Lower lobe of right lung (tissue), 2 donors: ENCODE data around the gene GLTP. TPM values are rescaled to one million over a fixed set of nuclear protein-coding genes. Genes with fewer than 3 reads are reported as not detected.

Source experiments
- ATAC-seq, 2 donors: fragments of 200-7000 bp; cut with Tn5 transposase; one replicate each; pipeline ENCODE4 v1.9.1; 2020 to 2022; ENCODE audit warnings: mild to moderate bottlenecking in 2 of 2, moderate library complexity in 2 of 2
- DNase-seq: peaks from one replicate; pipeline ENCODE4 v3.0.0-alpha.2; 2020
- H3K27ac ChIP-seq: fragments of 200-600 bp; one replicate; pipeline ENCODE4 v1.8.0; 2022
- H3K27me3 ChIP-seq: fragments of 200-600 bp; one replicate; pipeline ENCODE4 v1.8.0; 2022; ENCODE audit warnings: low read depth
- H3K36me3 ChIP-seq: fragments of 200-600 bp; one replicate; pipeline ENCODE4 v1.8.0; 2022; ENCODE audit warnings: mild to moderate bottlenecking
- H3K4me1 ChIP-seq: fragments of 200-600 bp; one replicate; pipeline ENCODE4 v1.8.0; 2022
- H3K4me3 ChIP-seq: fragments of 200-600 bp; one replicate; pipeline ENCODE4 v1.8.0; 2022; ENCODE audit warnings: mild to moderate bottlenecking
- H3K9me3 ChIP-seq: fragments of 200-600 bp; one replicate; pipeline ENCODE4 v1.8.0; 2022
- intact Hi-C: fragments of 100-400 bp; cut with DNase I; formaldehyde crosslinking; loops from one replicate; pipeline ENCODE4 v1.11.0; 2022
- total RNA-seq: library from RNA; stranded (reverse); fragmentation: NEBNext Ultra II Directional; extraction: Animal tissue kit (Norgen Biotek cat#: 25700); gene quantifications from one replicate; pipeline ENCODE4 v1.2.1, GENCODE V29; 2021
- TF ChIP-seq, protein P1 (sequence below): fragments of 200-600 bp; IDR thresholded peaks from one replicate; pipeline ENCODE4 v1.8.0; 2022; ENCODE audit warnings: antibody characterized with exemption, mild to moderate bottlenecking
- donor health status: DM: no; HTN: yes; CAD: no; lungs with severe emphysema.

Gene GLTP
- total RNA-seq, 1 donor from 2014 or later: 45.3 TPM

DNA sequence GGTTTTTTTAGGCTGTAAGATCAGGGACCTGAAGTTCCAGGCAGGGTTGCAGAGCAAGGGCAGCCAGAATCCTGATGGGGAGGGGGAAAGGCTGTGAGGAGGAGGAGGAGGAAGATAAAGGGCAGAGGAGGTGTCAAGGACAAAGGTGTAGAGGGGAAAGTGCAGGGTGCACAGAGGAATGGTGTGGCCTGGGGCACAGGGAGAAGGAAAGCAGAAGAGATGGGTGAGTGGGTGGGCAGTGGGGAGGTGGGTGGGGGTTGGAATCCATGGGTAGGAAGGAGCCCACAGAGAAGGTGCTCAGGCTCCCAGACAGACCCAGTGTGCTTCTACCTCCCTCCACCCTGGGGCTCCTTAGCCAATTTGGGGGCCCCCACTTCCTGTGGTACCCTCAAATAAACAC is 58.4 kb downstream of the GLTP start:
- Histone ChIP-seq H3K27ac (no peak overlapping the region), H3K27me3 (peaks cover 4% of the 10 kb centered on the region), H3K36me3 (no peaks in the 10 kb centered on the region), H3K4me1 (no peaks in the 10 kb centered on the region), H3K4me3 (no peak overlapping the region), H3K9me3 (no peaks in the 10 kb centered on the region)
- ATAC-seq (no peak), DNase-seq (no peak)
- intact Hi-C loops: no loop called here
- TF ChIP-seq, protein P1, sequence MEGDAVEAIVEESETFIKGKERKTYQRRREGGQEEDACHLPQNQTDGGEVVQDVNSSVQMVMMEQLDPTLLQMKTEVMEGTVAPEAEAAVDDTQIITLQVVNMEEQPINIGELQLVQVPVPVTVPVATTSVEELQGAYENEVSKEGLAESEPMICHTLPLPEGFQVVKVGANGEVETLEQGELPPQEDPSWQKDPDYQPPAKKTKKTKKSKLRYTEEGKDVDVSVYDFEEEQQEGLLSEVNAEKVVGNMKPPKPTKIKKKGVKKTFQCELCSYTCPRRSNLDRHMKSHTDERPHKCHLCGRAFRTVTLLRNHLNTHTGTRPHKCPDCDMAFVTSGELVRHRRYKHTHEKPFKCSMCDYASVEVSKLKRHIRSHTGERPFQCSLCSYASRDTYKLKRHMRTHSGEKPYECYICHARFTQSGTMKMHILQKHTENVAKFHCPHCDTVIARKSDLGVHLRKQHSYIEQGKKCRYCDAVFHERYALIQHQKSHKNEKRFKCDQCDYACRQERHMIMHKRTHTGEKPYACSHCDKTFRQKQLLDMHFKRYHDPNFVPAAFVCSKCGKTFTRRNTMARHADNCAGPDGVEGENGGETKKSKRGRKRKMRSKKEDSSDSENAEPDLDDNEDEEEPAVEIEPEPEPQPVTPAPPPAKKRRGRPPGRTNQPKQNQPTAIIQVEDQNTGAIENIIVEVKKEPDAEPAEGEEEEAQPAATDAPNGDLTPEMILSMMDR: no peak

GRCh38 chr12:109820816-109821381 is 59.4 kb downstream of the GLTP start:
- intact Hi-C loops: no loop called here
- no peak for DNase-seq
- no peak overlapping the region for H3K27ac ChIP-seq
- peaks cover 4% of the 10 kb centered on the region for H3K27me3 ChIP-seq
- no peak overlapping the region for H3K4me3 ChIP-seq
- no peak for ATAC-seq
- no peaks in the 10 kb centered on the region for H3K36me3 ChIP-seq
- H3K4me1 ChIP-seq: no peaks in the 10 kb centered on the region
- TF ChIP-seq, protein P1: no peak
- no peaks in the 10 kb centered on the region for H3K9me3 ChIP-seq

- H3K27ac ChIP-seq: no peak overlapping the region
- DNase-seq (no peak), ATAC-seq (peak in 1 of 2 donors; percentile 61)
- intact Hi-C loops: no loop called here
- peaks cover 6% of the 10 kb centered on the region for H3K27me3 ChIP-seq
- H3K4me1 ChIP-seq: no peaks in the 10 kb centered on the region
- no peaks in the 10 kb centered on the region for H3K36me3 ChIP-seq
- H3K4me3 ChIP-seq: no peak overlapping the region
- H3K9me3 ChIP-seq: no peaks in the 10 kb centered on the region
- TF ChIP-seq, protein P1: no peak
These were observed 61.3 kb downstream of the GLTP start for GRCh38 chr12:109818905-109819500.

DNA sequence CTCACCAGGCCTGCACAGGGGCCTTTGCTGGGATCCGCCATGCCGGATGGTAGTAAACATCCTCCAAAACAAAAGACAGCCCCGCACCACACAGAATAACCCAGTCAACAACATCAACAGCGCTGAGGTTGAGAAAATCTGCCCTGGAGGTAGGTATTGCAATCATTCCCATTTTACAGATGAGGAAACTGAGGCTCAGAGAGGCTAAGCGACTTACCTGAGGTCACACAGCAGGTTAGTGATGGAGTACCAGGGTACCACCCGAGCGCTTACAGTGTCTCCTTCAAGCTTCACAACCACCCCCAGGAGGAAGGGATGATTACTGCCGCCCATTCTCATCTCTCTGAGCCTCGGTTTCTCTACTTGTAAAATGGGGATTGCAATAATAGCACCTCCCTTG is 62.1 kb downstream of the GLTP start:
- no peak for DNase-seq
- Histone ChIP-seq H3K4me3 (no peak overlapping the region), H3K36me3 (no peaks in the 10 kb centered on the region), H3K27ac (no peak overlapping the region), H3K4me1 (no peaks in the 10 kb centered on the region), H3K27me3 (peaks cover 6% of the 10 kb centered on the region), H3K9me3 (no peaks in the 10 kb centered on the region)
- intact Hi-C loops: no loop called here
- no peak for ATAC-seq
- TF ChIP-seq, protein P1: no peak

GRCh38 chr12:109817627-109818231 is 62.6 kb downstream of the GLTP start:
- no peak for DNase-seq
- TF ChIP-seq, protein P1: no peak
- H3K36me3 ChIP-seq: no peaks in the 10 kb centered on the region
- intact Hi-C loops: no loop called here
- H3K9me3 ChIP-seq: no peaks in the 10 kb centered on the region
- H3K27me3 ChIP-seq: peaks cover 6% of the 10 kb centered on the region
- no peak overlapping the region for H3K4me3 ChIP-seq
- H3K4me1 ChIP-seq: no peaks in the 10 kb centered on the region
- no peak for ATAC-seq
- no peak overlapping the region for H3K27ac ChIP-seq
